GM21825 (cell line): ENCODE measurements around the gene PHC3.
A peak's percentile ranks its signal among the peaks of the same experiment; 100 is the strongest.

Source experiments
- ATAC-seq: cut with Tn5 transposase; IDR thresholded peaks from one replicate; pipeline ENCODE4 v1.9.1; 2021; ENCODE audit warnings: mild to moderate bottlenecking, moderate library complexity; ENCODE audit not compliant: unreplicated experiment

The PHC3 gene

GRCh38 chr3:170079536-170080165 is 101.9 kb downstream of the PHC3 start:
- no peak for ATAC-seq

- no peak for ATAC-seq
Observed at GRCh38 chr3:170078620-170079281, 102.8 kb downstream of the PHC3 start.

- ATAC-seq: no peak
Observed at GRCh38 chr3:170077361-170077760, 104.2 kb downstream of the PHC3 start.

GRCh38 chr3:170076715-170077238 is 104.8 kb downstream of the PHC3 start:
- no peak for ATAC-seq

GRCh38 chr3:170075441-170076091 is 106.0 kb downstream of the PHC3 start:
- ATAC-seq: no peak

GRCh38 chr3:170064108-170064507 is 117.4 kb downstream of the PHC3 start:
- no peak for ATAC-seq

- ATAC-seq: no peak
Observed at GRCh38 chr3:170063691-170064090, 117.8 kb downstream of the PHC3 start.

- no peak for ATAC-seq
Observed at GRCh38 chr3:170062769-170063168, 118.8 kb downstream of the PHC3 start.

GRCh38 chr3:170062068-170062467 is 119.5 kb downstream of the PHC3 start:
- no peak for ATAC-seq

- no peak for ATAC-seq
Observed at GRCh38 chr3:170059447-170059846, 122.1 kb downstream of the PHC3 start.

- ATAC-seq: no peak
Observed at GRCh38 chr3:170058127-170058526, 123.4 kb downstream of the PHC3 start.

GRCh38 chr3:170057550-170057949 is 124.0 kb downstream of the PHC3 start:
- ATAC-seq: no peak

GRCh38 chr3:170056710-170057454 is 124.7 kb downstream of the PHC3 start:
- peak; percentile 90 for ATAC-seq

GRCh38 chr3:170055209-170055608 is 126.3 kb downstream of the PHC3 start:
- ATAC-seq: peak; percentile 76

- ATAC-seq: no peak
Observed at GRCh38 chr3:170054204-170054603, 127.3 kb downstream of the PHC3 start.

GRCh38 chr3:170052398-170052797 is 129.1 kb downstream of the PHC3 start:
- ATAC-seq: no peak

GRCh38 chr3:170050753-170051152 is 130.8 kb downstream of the PHC3 start:
- ATAC-seq: no peak

- ATAC-seq: no peak
Observed at GRCh38 chr3:170049146-170050000, 132.2 kb downstream of the PHC3 start.

- no peak for ATAC-seq
Observed at GRCh38 chr3:170047133-170047404, 134.5 kb downstream of the PHC3 start.

GRCh38 chr3:170046269-170047132 is 135.0 kb downstream of the PHC3 start:
- ATAC-seq: no peak
